ENCODE results near the gene SUCLG2.

SUCLG2 gene

DNA sequence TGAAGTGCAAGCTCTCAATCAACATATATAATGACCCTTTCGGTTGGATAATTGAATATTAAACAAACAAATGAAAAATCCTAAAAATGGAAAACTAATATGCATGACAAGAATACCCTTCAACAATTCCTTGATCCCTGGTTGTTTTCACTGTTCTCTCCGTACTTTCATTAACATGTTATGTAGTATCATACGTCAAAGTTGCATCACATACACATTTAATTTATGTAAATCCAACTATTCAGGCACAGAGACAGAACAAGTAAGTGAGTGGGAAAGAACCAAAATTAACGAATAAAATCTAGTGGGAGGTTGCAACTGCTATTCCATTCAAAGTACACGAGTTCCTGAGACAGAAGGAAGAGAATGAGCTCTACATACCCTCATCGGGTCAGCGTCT, 176.0 kb downstream of the SUCLG2 start:
- Histone ChIP-seq H3K27ac (replicated peaks) (no peak overlapping the region), H3K27me3 (ENCODE audit: insufficient read depth, poor library complexity, severe bottlenecking) (no peaks in the 10 kb centered on the region)
- no peak for DNase-seq (ENCODE audit: low read depth in 1 of 2, low spot score in 1 of 2)

GRCh38 chr3:67474311-67474710, 180.1 kb downstream of the SUCLG2 start:
- Histone ChIP-seq H3K27ac (replicated peaks) (no peak overlapping the region), H3K4me3 (replicated peaks; ENCODE audit: insufficient read depth, low read length) (no peak overlapping the region), H3K27me3 (ENCODE audit: insufficient read depth, poor library complexity, severe bottlenecking) (no peaks in the 10 kb centered on the region)
- TF ChIP-seq, protein P1, sequence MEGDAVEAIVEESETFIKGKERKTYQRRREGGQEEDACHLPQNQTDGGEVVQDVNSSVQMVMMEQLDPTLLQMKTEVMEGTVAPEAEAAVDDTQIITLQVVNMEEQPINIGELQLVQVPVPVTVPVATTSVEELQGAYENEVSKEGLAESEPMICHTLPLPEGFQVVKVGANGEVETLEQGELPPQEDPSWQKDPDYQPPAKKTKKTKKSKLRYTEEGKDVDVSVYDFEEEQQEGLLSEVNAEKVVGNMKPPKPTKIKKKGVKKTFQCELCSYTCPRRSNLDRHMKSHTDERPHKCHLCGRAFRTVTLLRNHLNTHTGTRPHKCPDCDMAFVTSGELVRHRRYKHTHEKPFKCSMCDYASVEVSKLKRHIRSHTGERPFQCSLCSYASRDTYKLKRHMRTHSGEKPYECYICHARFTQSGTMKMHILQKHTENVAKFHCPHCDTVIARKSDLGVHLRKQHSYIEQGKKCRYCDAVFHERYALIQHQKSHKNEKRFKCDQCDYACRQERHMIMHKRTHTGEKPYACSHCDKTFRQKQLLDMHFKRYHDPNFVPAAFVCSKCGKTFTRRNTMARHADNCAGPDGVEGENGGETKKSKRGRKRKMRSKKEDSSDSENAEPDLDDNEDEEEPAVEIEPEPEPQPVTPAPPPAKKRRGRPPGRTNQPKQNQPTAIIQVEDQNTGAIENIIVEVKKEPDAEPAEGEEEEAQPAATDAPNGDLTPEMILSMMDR (IDR thresholded peaks at IDR 0.05; ENCODE audit: insufficient read depth, low read length) = no peak
- no peak for TF ChIP-seq POLR2AphosphoS5 (IDR thresholded peaks at IDR 0.05; ENCODE audit: low read depth)
- TF ChIP-seq, protein P2, sequence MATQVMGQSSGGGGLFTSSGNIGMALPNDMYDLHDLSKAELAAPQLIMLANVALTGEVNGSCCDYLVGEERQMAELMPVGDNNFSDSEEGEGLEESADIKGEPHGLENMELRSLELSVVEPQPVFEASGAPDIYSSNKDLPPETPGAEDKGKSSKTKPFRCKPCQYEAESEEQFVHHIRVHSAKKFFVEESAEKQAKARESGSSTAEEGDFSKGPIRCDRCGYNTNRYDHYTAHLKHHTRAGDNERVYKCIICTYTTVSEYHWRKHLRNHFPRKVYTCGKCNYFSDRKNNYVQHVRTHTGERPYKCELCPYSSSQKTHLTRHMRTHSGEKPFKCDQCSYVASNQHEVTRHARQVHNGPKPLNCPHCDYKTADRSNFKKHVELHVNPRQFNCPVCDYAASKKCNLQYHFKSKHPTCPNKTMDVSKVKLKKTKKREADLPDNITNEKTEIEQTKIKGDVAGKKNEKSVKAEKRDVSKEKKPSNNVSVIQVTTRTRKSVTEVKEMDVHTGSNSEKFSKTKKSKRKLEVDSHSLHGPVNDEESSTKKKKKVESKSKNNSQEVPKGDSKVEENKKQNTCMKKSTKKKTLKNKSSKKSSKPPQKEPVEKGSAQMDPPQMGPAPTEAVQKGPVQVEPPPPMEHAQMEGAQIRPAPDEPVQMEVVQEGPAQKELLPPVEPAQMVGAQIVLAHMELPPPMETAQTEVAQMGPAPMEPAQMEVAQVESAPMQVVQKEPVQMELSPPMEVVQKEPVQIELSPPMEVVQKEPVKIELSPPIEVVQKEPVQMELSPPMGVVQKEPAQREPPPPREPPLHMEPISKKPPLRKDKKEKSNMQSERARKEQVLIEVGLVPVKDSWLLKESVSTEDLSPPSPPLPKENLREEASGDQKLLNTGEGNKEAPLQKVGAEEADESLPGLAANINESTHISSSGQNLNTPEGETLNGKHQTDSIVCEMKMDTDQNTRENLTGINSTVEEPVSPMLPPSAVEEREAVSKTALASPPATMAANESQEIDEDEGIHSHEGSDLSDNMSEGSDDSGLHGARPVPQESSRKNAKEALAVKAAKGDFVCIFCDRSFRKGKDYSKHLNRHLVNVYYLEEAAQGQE (IDR thresholded peaks at IDR 0.05; ENCODE audit: insufficient replicate concordance, low read depth) = no peak
- no peak for TF ChIP-seq GABPA (IDR thresholded peaks at IDR 0.05; ENCODE audit: low read depth)
- TF ChIP-seq SPI1 (IDR thresholded peaks at IDR 0.05; ENCODE audit: borderline replicate concordance, low read depth) = no peak
- DNase-seq (ENCODE audit: low read depth in 1 of 2, low spot score in 1 of 2) = no peak

More for the DNA sequence above, 176.0 kb downstream of the SUCLG2 start:
- TF ChIP-seq POLR2AphosphoS5 (IDR thresholded peaks at IDR 0.05; ENCODE audit: low read depth) = no peak
- TF ChIP-seq, protein P1 (IDR thresholded peaks at IDR 0.05; ENCODE audit: insufficient read depth, low read length) = no peak
- TF ChIP-seq SPI1 (IDR thresholded peaks at IDR 0.05; ENCODE audit: borderline replicate concordance, low read depth) = no peak
- TF ChIP-seq, protein P2 (IDR thresholded peaks at IDR 0.05; ENCODE audit: insufficient replicate concordance, low read depth) = no peak
- no peak for TF ChIP-seq GABPA (IDR thresholded peaks at IDR 0.05; ENCODE audit: low read depth)
- H3K4me3 ChIP-seq (replicated peaks; ENCODE audit: insufficient read depth, low read length) = no peak overlapping the region

DNA sequence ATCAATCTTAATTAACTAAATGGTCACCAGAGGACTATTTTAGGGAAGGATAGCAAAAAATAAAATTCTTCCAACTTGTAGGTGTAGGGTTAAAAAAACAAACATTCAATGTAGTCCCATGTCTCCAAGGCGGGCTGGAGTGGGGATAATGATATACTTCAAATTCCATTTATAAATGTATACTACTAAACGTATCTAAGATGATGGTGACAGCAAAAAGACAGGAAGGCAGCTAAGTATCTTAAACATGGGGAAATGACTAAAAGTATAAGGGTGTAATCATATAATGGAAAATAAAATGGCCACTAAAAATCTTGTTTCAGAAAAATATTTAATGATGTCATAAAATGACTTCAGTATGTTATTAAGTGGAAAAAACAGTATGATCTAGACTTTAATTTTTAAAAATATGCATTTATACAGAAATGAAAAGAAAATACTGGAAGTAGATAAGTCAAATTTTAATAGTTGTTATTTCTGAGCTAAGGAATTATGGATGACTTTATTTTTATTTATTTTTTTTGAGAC, 181.7 kb downstream of the SUCLG2 start:
- TF ChIP-seq GABPA (IDR thresholded peaks at IDR 0.05; ENCODE audit: low read depth) (no peak), SPI1 (IDR thresholded peaks at IDR 0.05; ENCODE audit: borderline replicate concordance, low read depth) (no peak), POLR2AphosphoS5 (IDR thresholded peaks at IDR 0.05; ENCODE audit: low read depth) (no peak)
- TF ChIP-seq, protein P2 (IDR thresholded peaks at IDR 0.05; ENCODE audit: insufficient replicate concordance, low read depth) = no peak
- TF ChIP-seq, protein P1 (IDR thresholded peaks at IDR 0.05; ENCODE audit: insufficient read depth, low read length) = no peak
- no peak overlapping the region for H3K27ac ChIP-seq (replicated peaks)
- H3K4me3 ChIP-seq (replicated peaks; ENCODE audit: insufficient read depth, low read length) = no peak overlapping the region
- no peaks in the 10 kb centered on the region for H3K27me3 ChIP-seq (ENCODE audit: insufficient read depth, poor library complexity, severe bottlenecking)
- no peak for DNase-seq (ENCODE audit: low read depth in 1 of 2, low spot score in 1 of 2)

All from HL-60 (cell line).